NCI-H748 (cell line): ENCODE data around the gene TCP1.
A peak's percentile ranks its signal among the peaks of the same experiment; 100 is the strongest.
"Not testable (repeated sequence)": the region's sequence is repeated elsewhere in the genome, so short reads cannot be mapped to it uniquely, and the experiment has no call there.

Source experiments
- DNase-seq: peaks from one replicate; lab custom pipeline; 2025; ENCODE audit not compliant: unreplicated experiment; lab: John Stamatoyannopoulos, UW

The TCP1 gene

DNA sequence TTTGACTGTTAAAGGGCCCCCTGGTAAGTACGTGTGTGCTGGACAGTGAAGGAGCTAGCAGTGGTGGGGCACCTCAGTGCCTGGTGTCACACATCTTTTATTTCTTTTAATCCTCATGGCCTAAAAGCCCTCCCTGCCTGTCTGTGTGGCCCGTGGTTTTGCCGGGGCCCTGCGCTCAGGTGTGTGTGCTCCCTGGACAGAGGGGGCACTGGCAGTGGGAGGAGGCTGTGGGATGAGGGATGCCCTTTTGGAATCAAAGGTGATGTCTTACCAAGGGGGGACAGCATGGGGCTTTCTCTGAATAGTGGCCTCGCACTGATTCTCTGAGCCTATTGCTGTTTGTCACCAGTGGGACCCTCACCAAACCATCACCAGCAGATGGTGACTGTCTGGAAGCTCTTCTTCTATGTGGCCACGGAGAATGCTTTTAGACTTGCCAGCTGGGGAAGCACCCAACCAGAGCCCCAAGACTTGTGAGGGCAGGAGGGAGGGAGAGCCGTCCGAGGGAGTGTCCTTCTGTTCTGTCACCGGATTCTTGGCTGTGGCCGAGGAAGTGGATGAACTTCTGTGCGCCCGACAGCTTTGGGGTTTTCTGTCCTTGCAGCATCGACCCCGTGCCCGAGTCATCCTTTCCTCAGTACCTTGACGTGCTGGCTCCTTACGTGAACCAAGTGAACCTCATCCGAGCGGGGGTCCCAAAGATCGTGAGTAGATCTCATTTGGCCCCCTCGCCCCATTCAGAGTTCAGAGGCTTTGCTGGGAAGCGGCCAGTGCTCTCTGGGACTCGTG, 28.7 kb upstream of the TCP1 start:
- no peak for DNase-seq

DNA sequence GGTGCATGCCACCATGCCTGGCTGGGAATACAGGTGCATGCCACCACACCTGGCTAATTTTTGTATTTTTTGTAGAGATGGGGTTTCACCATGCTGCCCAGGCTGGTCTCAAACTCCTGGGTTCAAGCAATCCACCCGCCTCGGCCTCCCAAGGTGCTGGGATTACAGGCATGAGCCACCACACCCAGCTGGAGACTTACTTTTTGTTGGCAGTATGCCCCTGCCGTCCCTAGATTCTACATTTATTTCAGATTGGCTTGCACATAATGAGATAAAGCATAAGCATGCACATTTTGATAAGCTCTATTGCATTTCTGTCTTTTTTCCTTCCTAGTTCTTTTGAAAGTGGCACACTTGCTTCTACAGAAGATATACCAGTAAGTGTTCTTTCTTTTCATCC, 27.4 kb upstream of the TCP1 start:
- DNase-seq: not testable (repeated sequence)

DNA sequence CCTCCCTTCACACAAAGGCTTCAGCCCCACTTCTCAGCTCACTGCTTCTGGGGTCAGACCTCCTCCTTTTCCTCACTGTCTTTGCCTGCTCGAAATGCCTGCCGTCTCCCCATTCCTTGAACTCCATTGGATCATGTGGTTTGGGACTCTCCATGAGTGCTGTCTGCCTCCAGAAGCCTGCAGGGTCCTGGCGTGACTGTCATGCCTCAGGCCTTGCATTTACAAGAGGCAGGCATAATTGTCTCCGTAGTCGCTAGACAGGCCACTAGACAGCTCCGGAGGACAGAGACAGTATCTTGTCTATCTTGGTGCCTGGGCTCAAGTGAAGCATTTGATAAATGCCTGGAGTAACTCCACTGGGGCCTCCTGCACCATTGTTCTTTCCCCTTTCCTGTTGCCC, 26.0 kb upstream of the TCP1 start:
- DNase-seq: no peak

DNA sequence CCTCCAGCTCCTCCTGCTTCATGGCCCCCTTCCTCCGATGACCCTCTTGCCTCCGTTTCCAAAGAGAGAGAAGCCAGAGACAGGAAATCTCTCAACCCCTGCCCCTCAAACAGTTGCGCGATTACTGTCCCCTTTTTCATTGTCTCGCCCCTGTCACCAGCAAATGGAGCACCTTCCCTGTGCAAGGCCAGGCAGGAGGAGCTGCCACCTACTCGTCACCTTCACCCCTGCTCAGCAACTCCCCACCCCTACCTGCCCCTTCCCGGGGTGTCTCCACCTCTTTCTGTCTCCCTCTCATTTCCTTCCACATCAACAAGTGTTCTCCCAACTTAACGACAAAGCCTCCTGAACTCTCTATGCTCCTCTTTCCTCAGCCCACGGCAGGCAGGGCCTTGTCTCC, 24.4 kb upstream of the TCP1 start:
- no peak for DNase-seq

DNA sequence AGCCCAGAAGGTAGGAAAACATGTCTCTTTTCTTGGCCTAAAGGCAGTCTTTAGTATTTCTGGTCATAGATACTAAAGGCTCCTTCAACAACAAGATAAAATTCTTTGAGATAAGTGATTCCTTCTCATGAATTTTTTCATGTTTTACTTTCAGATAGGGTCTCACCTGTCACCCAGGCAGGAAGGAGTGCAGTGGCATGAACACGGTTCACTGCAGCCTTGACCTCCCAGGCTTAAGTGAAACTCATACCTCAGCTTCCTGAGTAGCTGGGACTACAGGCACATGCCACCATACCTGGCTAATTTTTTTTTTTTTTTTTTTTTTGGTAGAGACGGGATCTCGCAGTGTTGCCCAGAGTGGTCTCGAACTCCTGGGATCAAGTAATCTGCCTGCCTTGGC, 19.7 kb upstream of the TCP1 start:
- no peak for DNase-seq

DNA sequence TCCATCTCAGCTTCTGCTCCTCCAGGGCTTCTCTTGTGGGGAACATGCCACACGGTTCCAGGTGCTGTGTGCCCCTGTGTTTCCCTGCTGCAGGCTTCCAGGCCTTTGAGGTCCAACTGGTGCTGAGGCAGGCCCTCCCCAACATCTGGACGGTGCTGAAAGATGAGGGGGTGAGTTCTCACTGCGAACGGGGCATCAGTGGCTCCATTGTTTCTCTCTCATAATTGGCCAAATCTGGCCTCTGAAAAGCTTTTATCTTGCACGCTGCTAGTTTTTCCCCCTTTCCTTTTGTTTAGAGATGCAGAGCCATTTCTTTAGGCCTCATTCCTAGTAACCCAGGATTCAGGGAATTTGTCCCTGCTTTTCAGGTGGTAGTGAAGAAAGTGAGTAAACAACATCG, 19.2 kb upstream of the TCP1 start:
- no peak for DNase-seq

DNA sequence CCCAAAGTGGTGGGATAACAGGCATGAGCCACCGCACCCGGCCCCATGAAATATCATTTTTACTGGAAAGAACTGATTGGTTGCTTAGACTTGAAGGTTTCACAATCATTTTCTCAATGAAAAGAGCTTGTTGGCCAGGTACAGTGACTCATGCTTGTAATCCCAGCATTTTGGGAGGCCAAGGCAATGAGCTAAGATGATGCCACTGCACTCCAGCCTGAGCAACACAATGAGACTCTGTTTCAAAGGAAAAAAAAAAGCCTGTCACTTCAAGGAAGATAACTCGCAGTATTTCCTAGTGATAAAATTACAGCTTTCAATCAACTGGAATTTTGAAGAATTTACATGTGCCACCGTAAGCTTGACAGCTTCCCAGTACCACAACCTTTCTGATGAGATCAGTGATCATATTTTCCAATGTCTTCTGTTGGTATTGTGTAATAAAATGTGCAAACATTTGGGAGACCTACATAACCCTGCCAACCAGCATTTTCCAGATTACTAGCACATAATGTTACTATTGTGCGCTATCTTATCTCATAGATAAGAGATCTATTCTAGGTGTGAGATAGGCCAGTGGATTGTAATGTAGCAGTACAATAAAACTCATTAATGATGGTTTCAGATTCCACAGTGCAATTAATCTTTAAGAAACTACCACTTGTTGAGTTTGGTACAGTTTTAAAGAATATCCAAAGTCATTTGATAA, 17.9 kb upstream of the TCP1 start:
- no peak for DNase-seq

DNA sequence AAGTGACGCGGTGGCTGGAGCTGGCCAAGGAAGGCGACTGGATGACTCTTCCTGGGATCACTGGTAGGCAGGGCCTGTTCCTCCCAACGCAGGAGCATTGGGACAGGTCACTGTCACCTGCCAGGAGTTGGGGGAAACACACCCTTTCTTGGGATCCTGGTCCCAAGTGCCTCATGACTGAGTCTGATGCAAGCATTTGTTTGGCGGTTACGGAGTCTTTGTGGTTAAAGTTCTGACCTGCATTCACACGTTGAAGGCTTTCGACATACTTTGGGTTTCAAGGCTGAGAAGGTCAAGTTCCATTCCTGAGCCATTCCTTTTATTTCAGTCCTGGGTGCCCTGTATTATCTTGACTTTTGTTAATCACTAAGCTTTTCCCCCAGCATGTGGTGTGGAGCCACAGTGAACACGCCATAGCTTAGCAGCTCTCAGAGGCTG, 16.6 kb upstream of the TCP1 start:
- DNase-seq: no peak

DNA sequence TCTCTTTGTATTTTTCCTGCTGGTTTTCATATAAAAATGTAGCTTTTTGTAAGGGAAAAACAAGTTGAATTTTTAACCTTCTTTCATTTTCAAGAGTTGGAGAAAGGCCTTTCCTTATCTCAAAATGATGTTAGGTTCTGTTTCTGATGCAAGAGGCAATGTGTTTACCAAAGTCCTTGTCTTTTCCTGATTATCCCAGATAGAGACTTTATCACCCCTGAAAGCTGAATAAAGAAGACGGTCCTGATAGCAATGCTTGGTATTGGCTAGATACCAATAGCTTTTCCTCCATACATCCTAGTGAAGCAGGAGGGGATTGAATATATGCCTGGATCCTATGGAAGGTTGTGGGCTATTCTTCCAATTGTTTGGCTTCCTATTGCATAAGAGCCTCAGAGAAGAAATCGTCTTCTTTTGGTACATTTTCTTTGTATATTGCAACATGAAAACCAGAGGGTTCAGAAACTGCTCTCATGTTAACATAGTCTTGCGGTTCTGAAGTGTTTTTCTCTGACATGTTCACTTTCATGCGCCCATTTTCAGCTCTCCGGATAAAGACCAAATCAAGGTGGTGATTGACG, 16.1 kb upstream of the TCP1 start:
- no peak for DNase-seq

DNA sequence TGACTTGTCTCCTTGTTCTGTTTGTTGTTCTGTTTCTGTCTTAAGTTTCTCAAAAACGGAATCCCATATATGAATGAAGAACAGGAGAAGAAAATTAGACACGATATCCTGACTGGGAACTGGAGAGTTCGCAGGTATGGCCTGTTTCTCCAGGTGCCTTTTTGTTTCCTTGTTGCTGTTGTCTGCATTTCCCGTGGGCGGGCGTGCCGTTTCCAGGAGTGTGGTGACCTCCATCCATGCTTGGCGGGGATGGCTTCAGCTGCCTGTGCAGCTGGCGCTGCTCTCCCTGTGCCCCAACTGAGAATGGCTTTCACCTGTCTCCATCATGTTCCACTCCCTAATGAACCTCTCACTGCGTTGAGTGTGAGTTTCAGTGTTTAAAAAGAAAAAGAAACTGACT, 15.1 kb upstream of the TCP1 start:
- peak; percentile 38 for DNase-seq

DNA sequence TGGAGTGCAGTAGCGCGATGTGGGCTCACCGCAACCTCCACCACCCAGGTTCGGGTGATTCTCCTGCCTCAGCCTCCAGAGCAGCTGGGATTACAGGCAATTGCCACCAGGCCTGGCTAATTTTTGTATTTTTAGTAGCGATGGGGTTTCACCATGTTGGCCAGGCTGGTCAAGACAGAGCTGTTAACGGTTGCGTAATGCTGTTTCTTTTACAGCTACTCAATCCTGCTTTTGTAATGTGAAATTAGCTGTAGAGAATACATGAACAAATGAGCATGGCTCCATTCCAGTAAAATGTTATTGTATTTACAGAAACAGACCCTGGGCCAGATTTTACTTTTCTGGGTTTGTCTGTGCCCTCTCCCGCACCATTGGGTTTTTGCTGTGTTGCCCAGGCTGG, 12.5 kb upstream of the TCP1 start:
- DNase-seq: no peak

DNA sequence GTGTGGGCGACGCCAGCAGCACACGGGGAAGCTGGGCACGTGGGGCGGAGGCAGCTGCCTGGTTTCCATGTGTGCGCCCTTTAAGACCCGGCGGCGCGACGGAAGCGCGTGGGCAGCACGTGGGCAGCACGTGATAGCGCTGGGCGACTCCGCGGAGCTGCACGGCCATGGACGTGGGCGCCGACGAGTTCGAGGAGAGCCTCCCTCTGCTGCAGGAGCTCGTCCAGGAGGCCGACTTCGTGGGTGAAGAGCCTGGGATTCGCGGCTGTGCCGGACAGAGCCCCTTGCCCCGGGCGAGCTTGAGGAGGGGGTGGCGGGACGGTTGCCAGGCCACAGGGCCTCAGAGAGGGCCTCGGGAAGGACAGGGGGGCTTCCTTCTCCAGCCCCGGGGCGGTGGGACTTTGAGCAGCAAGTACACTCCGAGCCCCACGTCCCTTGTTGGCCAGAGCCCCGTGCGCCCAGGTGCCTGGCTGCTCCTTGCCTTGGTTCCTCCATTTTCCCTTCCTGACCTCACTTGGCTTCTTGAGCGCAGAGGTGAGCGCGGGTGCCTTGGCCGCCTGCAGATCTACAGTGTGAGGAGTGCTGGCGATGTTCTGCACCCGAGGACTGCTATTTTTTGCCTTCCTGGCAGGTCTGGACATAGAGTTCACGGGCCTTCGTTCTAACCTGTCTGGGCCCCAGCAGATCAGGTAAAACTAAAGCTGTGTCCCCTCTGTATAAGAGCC, 10.9 kb upstream of the TCP1 start, which contains the start of gene PNLDC1:
Gene PNLDC1 (plus strand): TSS at position 136 of the 725 bp plus-strand sequence. CDS start 32 bp downstream, at position 168.
- DNase-seq: no peak

DNA sequence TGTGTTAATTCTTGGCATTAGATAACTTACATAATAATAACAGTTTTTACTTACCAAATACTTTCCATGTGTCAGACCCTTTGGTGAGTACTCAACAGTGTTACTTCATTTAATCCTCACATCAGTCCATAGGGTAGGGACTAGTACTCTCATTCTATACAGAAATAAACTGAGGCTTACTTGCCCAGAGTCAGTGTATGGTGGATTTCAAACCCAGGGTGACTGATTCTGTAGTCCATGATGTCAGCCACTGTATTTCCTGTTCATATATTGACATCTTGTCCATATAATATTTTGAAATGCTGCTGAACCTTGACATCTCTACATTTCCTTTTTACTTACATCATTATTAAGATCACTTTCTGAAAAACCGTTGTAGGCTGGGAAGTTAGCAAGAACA, 8.2 kb upstream of the TCP1 start:
- DNase-seq: no peak

DNA sequence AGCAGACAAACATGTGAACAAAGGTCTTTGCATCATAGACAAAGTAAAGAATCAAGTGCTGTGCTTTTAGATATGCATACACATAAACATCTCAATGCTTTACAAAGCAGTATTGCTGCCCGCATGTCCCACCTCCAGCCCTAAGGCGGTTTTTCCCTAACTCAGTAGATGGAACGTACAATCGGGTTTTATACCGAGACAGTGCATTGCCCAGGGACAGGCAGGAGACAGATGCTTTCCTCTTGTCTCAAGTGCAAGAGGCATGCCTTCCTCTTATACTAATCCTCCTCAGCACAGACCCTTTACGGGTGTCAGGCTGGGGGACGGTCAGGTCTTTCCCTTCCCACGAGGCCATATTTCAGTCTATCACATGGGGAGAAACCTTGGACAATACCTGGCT, 5.6 kb upstream of the TCP1 start:
- DNase-seq: not testable (repeated sequence)

DNA sequence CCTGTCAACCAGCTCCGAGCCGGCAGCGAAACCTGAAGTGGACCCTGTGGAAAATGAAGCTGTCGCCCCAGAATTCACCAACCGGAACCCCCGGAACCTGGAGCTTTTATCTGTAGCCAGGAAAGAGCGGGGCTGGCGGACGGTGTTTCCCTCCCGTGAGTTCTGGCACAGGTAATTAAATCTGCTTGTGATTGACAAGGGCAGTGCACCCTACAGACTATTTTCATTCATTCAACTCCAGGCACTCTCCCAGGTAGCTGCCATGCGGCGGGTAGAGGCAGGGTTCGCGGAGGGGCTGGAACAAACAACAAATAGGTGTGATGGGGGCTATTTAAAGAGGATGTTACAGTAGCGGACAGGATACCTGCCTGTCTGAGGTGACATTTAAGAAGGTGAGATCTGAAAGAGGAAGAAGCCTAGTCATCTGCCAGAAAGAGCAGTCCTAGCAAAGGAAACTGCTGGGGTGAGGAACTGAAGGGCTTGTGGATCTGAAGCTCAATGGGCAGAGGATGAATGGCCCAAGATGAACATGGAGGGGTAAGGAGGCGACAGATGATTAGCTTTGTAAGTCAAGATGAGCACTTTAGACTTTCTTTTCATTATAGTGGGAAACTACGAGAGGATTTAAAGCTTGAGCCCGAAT, 1.7 kb upstream of the TCP1 start:
- peak; percentile 55 for DNase-seq

DNA sequence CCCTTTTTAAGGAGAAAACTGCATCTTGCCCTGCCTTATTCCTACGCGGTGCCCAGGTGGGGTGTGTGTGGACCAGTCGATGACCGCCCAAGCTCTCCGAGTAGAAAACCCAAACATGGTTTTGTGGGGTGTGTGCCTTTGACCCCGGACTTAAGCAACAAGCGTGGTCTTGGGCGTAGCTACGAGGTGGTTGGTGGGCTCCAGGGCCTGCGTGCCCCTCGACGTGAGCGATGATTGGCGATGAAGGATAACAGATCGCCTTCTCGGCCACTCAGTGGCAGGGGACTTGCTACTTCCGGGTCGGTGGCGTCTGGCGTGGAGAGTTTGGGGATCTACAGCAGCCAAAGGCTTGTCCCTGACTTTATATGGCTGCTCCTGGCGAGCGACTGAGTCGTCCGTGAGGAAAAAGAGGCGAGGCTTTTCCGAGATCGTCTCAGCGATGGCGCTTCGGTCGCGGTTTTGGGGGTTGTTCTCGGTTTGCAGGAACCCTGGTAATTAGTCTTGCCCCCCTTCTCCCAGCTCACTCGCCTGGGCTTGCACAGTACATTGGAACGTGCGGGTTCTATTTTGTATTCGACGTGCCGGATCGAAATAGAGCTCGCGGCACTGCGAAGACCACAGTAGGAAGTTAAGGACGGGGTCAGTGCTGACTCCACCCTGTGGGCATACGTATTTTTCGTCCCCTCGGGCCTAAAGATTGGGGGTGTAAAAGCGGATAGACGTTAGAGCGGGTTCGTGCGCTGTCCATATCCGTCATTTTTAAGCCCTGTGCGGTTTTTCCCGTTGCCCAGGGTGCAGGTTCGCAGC, 950 bp upstream of the TCP1 start, which contains the start of gene MRPL18:
Gene MRPL18 (plus strand): TSS at position 319 of the 807 bp plus-strand sequence. CDS start 121 bp downstream, at position 440.
- DNase-seq: peak; percentile 98

DNA sequence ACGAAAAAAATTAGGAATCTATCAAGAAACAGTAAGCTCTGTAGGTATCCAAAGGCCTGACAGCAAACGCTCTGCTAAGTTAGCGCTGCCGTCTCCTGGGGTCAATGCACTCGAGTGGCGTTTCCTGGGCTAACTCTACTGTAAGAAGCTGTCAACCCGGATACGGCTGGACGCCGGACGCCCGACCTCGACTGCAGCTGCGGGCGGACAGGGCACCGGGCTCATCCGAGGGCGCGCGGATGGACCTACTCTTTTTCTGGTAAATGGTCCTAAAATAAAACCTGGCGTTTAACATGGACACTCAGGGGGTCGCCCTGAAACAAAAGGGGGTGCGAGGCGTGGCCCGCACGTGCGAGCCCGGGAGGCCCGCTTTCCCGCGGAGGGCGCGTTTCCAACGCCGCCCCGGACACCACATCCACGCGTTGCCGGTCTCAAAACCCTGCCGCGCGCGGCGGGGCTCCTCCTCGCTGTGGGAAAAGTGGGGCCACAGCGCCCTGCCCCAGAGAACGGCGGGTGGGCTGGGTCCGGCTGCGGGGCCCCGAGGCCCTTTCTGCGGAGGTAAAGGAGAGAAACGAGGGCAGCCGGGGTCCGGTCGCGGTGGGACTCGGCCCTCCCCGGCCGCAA, 537 bp downstream of the TCP1 start:
- peak; percentile 36 for DNase-seq

DNA sequence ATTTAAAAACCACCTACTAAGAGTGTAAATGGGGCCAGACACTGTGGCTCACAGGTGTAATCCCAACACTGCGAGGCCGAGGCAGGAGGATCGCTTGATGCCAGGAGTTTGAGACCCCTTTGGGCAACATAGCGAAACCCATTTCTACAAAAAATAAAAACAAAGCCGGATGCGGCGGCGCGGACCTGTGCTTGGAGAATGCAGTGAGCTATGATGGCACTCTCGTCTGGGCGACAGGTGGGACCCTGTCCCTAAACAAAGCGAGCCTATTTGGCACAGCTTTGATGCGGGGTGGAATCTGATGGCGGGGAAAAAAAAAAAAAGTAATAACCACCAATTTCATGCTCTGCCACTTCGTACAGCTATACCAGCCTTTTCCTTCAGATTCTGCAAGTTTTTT, 1.1 kb downstream of the TCP1 start:
- no peak for DNase-seq

DNA sequence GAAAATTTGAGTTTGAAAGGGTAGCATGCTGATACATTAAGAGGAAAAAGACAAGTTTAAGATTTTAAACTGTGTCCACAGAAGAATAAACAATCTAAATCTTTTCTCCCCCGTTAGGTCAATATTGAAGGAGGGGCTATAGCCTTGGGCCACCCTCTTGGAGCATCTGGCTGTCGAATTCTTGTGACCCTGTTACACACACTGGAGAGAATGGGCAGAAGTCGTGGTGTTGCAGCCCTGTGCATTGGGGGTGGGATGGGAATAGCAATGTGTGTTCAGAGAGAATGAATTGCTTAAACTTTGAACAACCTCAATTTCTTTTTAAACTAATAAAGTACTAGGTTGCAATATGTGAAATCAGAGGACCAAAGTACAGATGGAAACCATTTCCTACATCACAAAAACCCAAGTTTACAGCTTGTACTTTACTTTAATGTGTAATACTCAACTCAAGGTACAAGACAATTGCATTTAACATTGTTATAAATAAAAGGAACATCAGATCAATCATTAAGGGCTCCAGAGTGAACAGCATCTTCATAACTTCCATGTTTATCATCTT, 10.8 kb downstream of the TCP1 start:
- no peak for DNase-seq
